Body of pancreas (tissue), 4 donors: ENCODE measurements around the gene BUB3. TPM values are rescaled to one million over a fixed set of nuclear protein-coding genes. Genes with fewer than 3 reads are reported as not detected.

Source experiments
- ATAC-seq: fragments of 150-250 bp; one replicate; pipeline ENCODE4 v1.9.1; 2016
- DNase-seq, 4 donors: peaks; one replicate each; pipeline ENCODE4 v3.0.0-alpha.2; 2019
- H3K27ac ChIP-seq, 4 donors: fragments of 200-600 bp; sonication (generic); 1 replicate in 3 of 4; 2 replicates in 1 of 4; pipeline versions ENCODE4 v1.5.1 to v1.6.1; 2016 to 2019; ENCODE audit warnings: mild to moderate bottlenecking in 1 of 4, mixed read lengths in 1 of 4, moderate library complexity in 1 of 4
- H3K27me3 ChIP-seq, 2 donors: fragments of 200-600 bp; sonication (generic); one replicate each; pipeline ENCODE4 v1.6.0; 2016; ENCODE audit warnings: mild to moderate bottlenecking in 1 of 2
- H3K36me3 ChIP-seq, 2 donors: fragments of 200-600 bp; sonication (generic); replicated peaks in 1 of 2; 2 replicates each; pipeline ENCODE4 v1.5.1; 2016; ENCODE audit warnings: low read depth in 2 of 2; ENCODE audit not compliant: insufficient read depth in 1 of 2
- H3K4me1 ChIP-seq: fragments of 200-600 bp; sonication (generic); one replicate; pipeline ENCODE4 v1.6.0; 2016
- H3K4me3 ChIP-seq, 2 donors: fragments of 200-600 bp; sonication (generic); 1 replicate in 1 of 2; 2 replicates in 1 of 2; pipeline ENCODE4 v1.5.1; 2016 to 2019
- H3K9me3 ChIP-seq, 3 donors: fragments of 200-600 bp; sonication (generic); 1 replicate in 2 of 3; 2 replicates in 1 of 3; pipeline ENCODE4 v1.5.1; 2016
- CTCF ChIP-seq, 7 experiments: fragments of 450-650 bp in 4 of 7; fragments of 200-600 bp in 3 of 7; sonication (generic) in 3 of 7; IDR thresholded peaks; one replicate each; pipeline ENCODE4 v1.5.1; 2016 to 2019; ENCODE audit warnings: antibody characterized with exemption in 7 of 7
- POLR2A ChIP-seq, 3 donors: fragments of 450-650 bp; IDR thresholded peaks; one replicate each; pipeline ENCODE4 v1.6.1; 2016; ENCODE audit warnings: antibody characterized with exemption in 3 of 3, mild to moderate bottlenecking in 2 of 3
- WGBS, 2 donors: methylation state at CpG; one replicate each; pipeline ENCODE4 v1.1.5; 2017; 5-methylcytosine and 5-hydroxymethylcytosine counted together
- intact Hi-C: fragments of 100-400 bp; cut with DNase I; formaldehyde crosslinking; loops from one replicate; pipeline ENCODE4 v1.15.1; 2023
- total RNA-seq, 2 donors: library from RNA; depleted of rRNA; stranded (reverse); fragments of >200 nt; gene quantifications; one replicate each; pipeline ENCODE4 v1.1.0, GENCODE V29; 2016

The BUB3 gene
- total RNA-seq, 2 donors from 2014 or later: 39.4 to 51.1 TPM

GRCh38 chr10:123154711-123155505 lies 706 bp downstream of the BUB3 start:
- peaks cover 0 to 31% of the 10 kb centered on the region in 2 donors for H3K27me3 ChIP-seq
- peak overlapping the region; percentile 73 to 92 for H3K4me3 ChIP-seq
- DNase-seq (peak in 2 of 4 donors; percentile 26 to 44), ATAC-seq (peak; percentile 22)
- peaks cover 0 to 10% of the 10 kb centered on the region in 2 donors for H3K36me3 ChIP-seq
- intact Hi-C loops: no loop called here
- peaks cover 37% of the 10 kb centered on the region for H3K4me1 ChIP-seq
- H3K9me3 ChIP-seq: peaks cover 0 to 2% (median 0%) of the 10 kb centered on the region in 3 donors
- WGBS, 2 donors: 3 to 6% methylated on average over 29 to 46 of the region's 49 CpGs
- TF ChIP-seq POLR2A (IDR thresholded peaks at IDR 0.05): no peak
- no peak for TF ChIP-seq CTCF (IDR thresholded peaks at IDR 0.05)
- H3K27ac ChIP-seq: peak overlapping the region; percentile 55 to 85 (median 78)

GRCh38 chr10:123156078-123156477 lies 1.9 kb downstream of the BUB3 start:
- Histone ChIP-seq H3K27ac (no peak overlapping the region), H3K9me3 (peaks cover 0 to 2% (median 0%) of the 10 kb centered on the region in 3 donors), H3K4me3 (no peak overlapping the region), H3K4me1 (peaks cover 27% of the 10 kb centered on the region), H3K36me3 (peaks cover 0 to 15% of the 10 kb centered on the region in 2 donors), H3K27me3 (peaks cover 0 to 21% of the 10 kb centered on the region in 2 donors)
- intact Hi-C loops: no loop called here
- DNase-seq: no peak
- 86 to 87% methylated on average over 2 of the region's 2 CpGs for WGBS, 2 donors
- no peak for ATAC-seq
- TF ChIP-seq CTCF (IDR thresholded peaks at IDR 0.05) (no peak), POLR2A (IDR thresholded peaks at IDR 0.05) (no peak)

GRCh38 chr10:123157210-123157609 lies 3.0 kb downstream of the BUB3 start:
- no peaks in the 10 kb centered on the region for H3K9me3 ChIP-seq
- peaks cover 0 to 18% of the 10 kb centered on the region in 2 donors for H3K36me3 ChIP-seq
- H3K4me1 ChIP-seq: peaks cover 22% of the 10 kb centered on the region
- peaks cover 0 to 10% of the 10 kb centered on the region in 2 donors for H3K27me3 ChIP-seq
- no peak overlapping the region for H3K4me3 ChIP-seq
- ATAC-seq: no peak
- TF ChIP-seq CTCF (IDR thresholded peaks at IDR 0.05): no peak
- no peak for TF ChIP-seq POLR2A (IDR thresholded peaks at IDR 0.05)
- no peak for DNase-seq
- intact Hi-C loops: no loop called here
- H3K27ac ChIP-seq: no peak overlapping the region
- 64 to 68% methylated on average over 3 of the region's 3 CpGs for WGBS, 2 donors

- no peak overlapping the region for H3K27ac ChIP-seq
Observed at GRCh38 chr10:123158682-123159081, 4.5 kb downstream of the BUB3 start.

More at GRCh38 chr10:123158682-123159081, 4.5 kb downstream of the BUB3 start:
- H3K27me3 ChIP-seq: no peaks in the 10 kb centered on the region
- no peaks in the 10 kb centered on the region for H3K9me3 ChIP-seq
- TF ChIP-seq CTCF (IDR thresholded peaks at IDR 0.05) (no peak), POLR2A (IDR thresholded peaks at IDR 0.05) (no peak)
- H3K4me3 ChIP-seq: no peak overlapping the region
- intact Hi-C loops: no loop called here
- WGBS, 2 donors: 64 to 81% methylated on average over 1 of the region's 1 CpG
- no peak for ATAC-seq
- no peak for DNase-seq
- peaks cover 0 to 26% of the 10 kb centered on the region in 2 donors for H3K36me3 ChIP-seq
- peaks cover 22% of the 10 kb centered on the region for H3K4me1 ChIP-seq
